ENCODE measurements around the gene ACSM2B.

- TF ChIP-seq BHLHE40 (IDR thresholded peaks at IDR 0.05; ENCODE audit: borderline replicate concordance) (no peak), NFRKB (IDR thresholded peaks at IDR 0.05) (no peak), CTBP1 (IDR thresholded peaks at IDR 0.05; ENCODE audit: borderline replicate concordance) (no peak), ELF4 (IDR thresholded peaks at IDR 0.05) (no peak), HDGF (IDR thresholded peaks at IDR 0.05; ENCODE audit: borderline replicate concordance) (no peak), FOXA1 (IDR thresholded peaks at IDR 0.05) (no peak)
Measured at GRCh38 chr16:20566864-20567263, 9.3 kb downstream of the ACSM2B start.
